NT2/D1 (cell line): Measurements from ENCODE around the gene GGCT.

ENCODE experiments used
- SUZ12 ChIP-seq: IDR thresholded peaks from 2 replicates; pipeline ENCODE4 v1.6.1; 2011; ENCODE audit not compliant: insufficient read length, insufficient read depth; ENCODE audit errors: extremely low read depth
- YY1 ChIP-seq: IDR thresholded peaks from 2 replicates; pipeline ENCODE4 v1.6.1; 2011; ENCODE audit not compliant: insufficient read length, insufficient read depth
- ZNF274 ChIP-seq: IDR thresholded peaks from 2 replicates; pipeline ENCODE4 v1.6.1; 2011; ENCODE audit warnings: mild to moderate bottlenecking, low read depth, low read length

- TF ChIP-seq YY1 (no peak), SUZ12 (no peak), ZNF274 (no peak)
Observed at GRCh38 chr7:30503274-30504212, 1.1 kb downstream of the GGCT start.
